Astrocyte of the spinal cord (primary cell): ENCODE measurements around the gene XKR3.
"Not testable (repeated sequence)": the region's sequence is repeated elsewhere in the genome, so short reads cannot be mapped to it uniquely, and the experiment has no call there.

Experiments
- DNase-seq: peaks from one replicate; pipeline ENCODE4 v3.0.0; 2011; ENCODE audit warnings: low read depth, low spot score
- H3K4me3 ChIP-seq: 2 replicates; pipeline ENCODE4 v1.5.1; 2011; ENCODE audit warnings: low read depth, mild to moderate bottlenecking, low read length, moderate library complexity
- CTCF ChIP-seq: IDR thresholded peaks from 2 replicates; pipeline ENCODE4 v1.5.1; 2012; ENCODE audit warnings: low read depth, mild to moderate bottlenecking, low read length, inconsistent platforms
- in situ Hi-C: cut with HindIII; loops from 2 replicates; pipeline ENCODE4 v1.10.0; 2017; ENCODE audit warnings: low sequenced_read_pairs

XKR3 gene

GRCh38 chr22:16781074-16781763 lies 44.0 kb downstream of the XKR3 start:
- TF ChIP-seq CTCF, result no peak
- no peak for DNase-seq
- in situ Hi-C loops, result no loop called here
- no peak overlapping the region for H3K4me3 ChIP-seq

- in situ Hi-C loops, result no loop called here
- no peak overlapping the region for H3K4me3 ChIP-seq
- no peak for DNase-seq
- no peak for TF ChIP-seq CTCF
Observed at GRCh38 chr22:16777284-16777924, 47.8 kb downstream of the XKR3 start.

GRCh38 chr22:16776080-16776479 lies 49.1 kb downstream of the XKR3 start:
- in situ Hi-C loops, result no loop called here
- no peak for DNase-seq
- no peak for TF ChIP-seq CTCF
- H3K4me3 ChIP-seq, result no peak overlapping the region

GRCh38 chr22:16774911-16775500 lies 50.2 kb downstream of the XKR3 start:
- no peak for TF ChIP-seq CTCF
- no peak for DNase-seq
- no peak overlapping the region for H3K4me3 ChIP-seq
- in situ Hi-C loops, result no loop called here

- in situ Hi-C loops, H3K4me3 ChIP-seq, DNase-seq: not testable (repeated sequence)
Observed at GRCh38 chr22:16771569-16771968, 53.6 kb downstream of the XKR3 start.

GRCh38 chr22:16767927-16768326 lies 57.3 kb downstream of the XKR3 start:
- H3K4me3 ChIP-seq, in situ Hi-C loops, DNase-seq: not testable (repeated sequence)

GRCh38 chr22:16762224-16762623 lies 63.0 kb downstream of the XKR3 start:
- DNase-seq, in situ Hi-C loops, H3K4me3 ChIP-seq: not testable (repeated sequence)

- H3K4me3 ChIP-seq, in situ Hi-C loops, DNase-seq: not testable (repeated sequence)
Observed at GRCh38 chr22:16760416-16760815, 64.8 kb downstream of the XKR3 start.

- H3K4me3 ChIP-seq, in situ Hi-C loops, DNase-seq: not testable (repeated sequence)
Observed at GRCh38 chr22:16749282-16749681, 75.9 kb downstream of the XKR3 start.

GRCh38 chr22:16748160-16748929 lies 76.9 kb downstream of the XKR3 start:
- DNase-seq, H3K4me3 ChIP-seq, in situ Hi-C loops: not testable (repeated sequence)

GRCh38 chr22:16747266-16748159 lies 77.7 kb downstream of the XKR3 start:
- H3K4me3 ChIP-seq, DNase-seq, in situ Hi-C loops: not testable (repeated sequence)
